Measurements from ENCODE around the gene SPTBN1.

The SPTBN1 gene

DNA sequence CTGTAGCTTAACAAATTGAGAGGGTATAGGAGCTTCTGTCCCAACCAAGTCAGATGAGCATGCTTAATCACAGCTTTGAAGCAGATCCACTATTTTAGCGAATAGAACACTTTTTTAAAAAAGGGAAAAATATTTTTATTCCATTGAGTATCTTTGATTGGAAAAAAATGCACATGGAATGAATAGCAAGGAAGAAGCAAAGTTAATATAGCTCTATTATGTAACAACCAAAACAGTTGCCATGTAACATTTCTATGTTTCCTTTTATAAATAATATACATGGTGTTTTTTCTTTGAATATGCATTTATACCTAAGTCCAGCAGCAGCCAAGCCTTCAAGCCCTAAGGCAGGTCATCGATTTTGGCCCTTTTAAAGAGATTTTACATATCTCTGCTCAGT is 21.4 kb upstream of the SPTBN1 start:
- DNase-seq: no peak

DNA sequence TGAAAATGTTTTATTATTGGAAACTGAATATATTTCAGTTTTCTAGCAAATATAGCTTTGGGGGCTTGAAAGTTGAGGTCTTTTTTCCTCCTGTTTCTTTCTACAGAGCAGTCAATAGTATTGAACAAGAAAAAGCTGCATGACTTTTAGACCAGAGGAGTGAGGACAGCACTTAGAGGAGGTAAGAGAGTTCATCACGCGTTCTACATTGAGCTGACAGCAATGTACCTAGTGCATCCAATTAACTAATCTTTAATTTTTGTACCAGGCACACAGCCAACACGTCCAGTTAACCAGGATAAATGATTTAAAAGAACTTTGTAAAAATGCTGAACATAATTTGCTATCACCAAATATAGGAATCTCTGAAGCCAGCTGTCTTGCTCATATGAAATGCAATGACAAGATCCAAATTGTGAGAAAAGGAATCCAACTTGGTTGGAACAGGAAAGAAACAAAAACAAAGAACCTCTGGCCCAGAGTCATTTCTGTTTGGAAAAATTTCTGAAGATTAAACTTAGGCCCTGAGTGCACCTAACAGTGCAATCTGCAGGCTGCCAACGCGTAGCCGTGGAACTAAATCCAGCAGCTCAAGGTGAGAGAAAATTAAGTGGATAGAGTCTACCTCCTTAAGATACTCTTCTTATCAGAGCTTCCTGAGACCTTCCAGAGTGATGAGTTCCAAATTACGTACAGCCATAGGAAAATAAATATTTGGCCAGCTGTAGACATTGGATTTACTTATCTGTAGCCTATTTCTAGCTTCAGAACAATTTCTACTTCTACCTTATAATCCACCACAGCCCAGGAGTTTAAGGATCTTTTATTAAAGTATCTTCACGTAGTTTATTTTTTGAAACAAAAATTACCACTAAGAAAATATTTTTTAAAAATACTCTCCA is 20.6 kb upstream of the SPTBN1 start:
- DNase-seq: no peak

DNA sequence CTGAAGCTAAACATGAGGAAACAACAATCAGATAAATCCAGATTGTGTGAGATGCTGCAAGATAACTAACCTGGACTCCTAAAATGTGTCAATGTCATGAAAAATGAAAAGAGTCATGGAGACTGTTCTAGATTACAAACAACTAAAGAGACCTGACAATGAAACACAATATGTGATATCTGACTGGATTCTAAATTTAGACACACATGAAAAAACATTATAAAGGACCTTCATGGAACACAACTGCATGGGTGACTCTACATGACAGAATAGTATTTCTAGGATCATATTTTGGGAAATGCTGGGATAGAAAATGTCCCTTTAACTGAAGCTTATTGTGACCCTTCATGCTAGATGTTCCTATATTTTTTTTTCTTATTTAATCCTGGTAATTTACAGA is 18.5 kb upstream of the SPTBN1 start:
- DNase-seq: no peak

DNA sequence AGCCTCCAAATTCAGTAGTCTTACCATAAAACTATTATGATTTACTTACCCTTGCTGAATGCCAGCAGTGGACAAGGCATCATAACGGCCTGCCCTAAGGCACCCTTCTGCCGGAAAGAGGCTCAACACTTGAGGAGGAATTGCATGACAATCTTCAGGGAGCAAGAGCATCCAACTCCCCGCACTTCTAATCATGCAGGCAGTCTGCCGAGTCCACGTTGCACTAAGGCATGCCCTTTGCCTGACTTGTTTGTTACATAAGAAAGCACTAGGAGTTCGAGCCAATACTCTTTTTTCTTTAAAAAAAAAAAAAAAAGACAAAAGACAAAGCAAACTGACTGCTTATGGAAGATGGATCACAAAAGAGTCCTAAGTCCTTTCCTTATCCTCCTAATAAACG is 17.9 kb upstream of the SPTBN1 start:
- DNase-seq: no peak

DNA sequence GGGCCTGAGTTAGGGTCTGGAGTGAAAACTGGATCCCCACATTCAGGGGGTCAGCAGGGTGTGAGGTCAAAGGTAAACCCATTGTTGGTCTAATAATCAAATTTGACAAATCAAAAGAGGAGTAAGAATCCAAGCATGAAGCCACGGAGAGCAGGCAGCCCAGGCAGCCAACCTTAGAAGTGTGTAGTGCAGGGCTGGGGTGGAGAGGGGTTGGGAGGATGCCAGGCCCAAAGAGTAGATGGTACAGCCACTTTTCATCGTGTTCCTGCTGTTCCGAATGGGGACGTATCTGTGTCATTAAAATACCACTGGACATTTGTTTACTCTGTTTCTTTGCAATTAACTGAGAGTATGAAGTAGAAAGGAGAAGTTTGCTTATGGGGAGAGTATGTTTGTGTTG is 16.5 kb upstream of the SPTBN1 start:
- DNase-seq: no peak

DNA sequence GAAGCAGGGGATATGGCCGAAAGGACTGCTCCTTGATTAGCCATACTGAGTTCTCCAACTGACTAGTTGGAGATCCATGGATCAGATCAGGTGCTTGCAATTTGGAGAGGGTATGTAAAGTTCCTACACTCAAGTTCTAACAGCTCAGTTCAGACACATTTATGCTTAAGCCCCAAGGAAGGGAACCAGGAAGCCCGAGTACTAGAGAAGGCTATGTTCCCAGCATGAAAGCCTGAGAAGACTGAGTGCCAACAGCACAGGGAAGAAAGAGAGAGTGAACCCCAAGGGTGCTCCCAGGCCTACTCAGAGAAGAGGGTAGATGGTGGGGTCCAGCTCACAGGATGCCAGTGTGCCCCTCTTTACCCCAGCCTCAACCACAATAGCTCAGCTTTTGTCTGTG is 16.1 kb upstream of the SPTBN1 start:
- DNase-seq: no peak

DNA sequence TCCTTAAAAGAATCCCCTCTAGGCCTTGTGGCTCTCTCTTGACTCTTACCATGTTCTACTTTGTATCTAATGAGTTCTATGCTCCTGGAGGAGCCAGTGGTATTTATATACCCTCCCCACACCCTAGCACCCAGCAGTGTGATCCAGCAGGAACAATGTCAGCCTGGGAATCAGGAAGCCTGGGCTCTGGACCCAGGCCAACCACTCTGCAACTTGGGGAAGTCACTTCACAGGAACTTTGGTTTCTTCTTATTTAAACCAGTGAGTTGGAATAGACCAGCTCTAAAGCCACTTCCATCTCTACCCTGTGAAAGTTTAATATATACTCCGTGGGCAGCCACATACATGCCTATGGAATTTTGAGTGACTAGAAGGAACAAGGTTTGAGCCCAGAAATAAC is 11.6 kb upstream of the SPTBN1 start:
- DNase-seq: no peak

DNA sequence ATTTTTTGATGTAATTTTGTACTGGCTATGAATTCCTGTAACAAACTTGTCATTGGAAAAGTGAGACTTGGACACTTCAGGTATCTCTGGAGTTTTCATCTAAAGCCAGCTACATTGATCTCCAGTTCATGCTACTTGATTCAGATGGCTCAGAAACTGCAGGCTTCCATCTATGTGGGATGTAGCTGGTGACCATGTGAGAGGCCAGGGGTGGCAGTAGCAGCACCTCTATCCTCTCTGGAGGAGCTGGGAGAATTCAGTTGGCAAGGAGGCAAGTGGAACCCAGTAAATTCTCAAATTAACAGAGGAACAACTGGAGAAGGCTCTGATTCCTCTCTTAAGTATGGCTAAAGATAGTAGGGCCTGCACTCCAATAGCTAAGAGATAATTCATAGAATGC is 10.0 kb upstream of the SPTBN1 start:
- no peak for DNase-seq

DNA sequence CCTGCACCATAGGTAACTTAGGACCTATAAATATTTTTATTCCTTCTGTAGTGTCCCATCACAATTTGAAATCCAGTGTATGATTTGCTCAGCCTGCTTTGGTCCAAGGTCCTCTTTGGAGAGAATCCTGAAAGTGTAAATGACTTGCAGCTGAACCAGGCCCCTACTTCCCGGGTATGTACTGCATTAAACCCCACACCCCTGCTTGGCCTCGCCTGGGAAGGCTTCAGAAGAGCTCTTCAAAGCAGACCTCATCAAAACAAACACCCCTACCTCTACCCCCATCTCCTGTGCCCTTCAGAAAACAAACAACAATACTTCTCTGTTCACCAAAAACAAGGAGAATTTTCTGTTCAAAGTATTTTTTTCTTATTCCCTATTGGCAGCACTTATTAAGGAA is 9.5 kb upstream of the SPTBN1 start:
- no peak for DNase-seq

DNA sequence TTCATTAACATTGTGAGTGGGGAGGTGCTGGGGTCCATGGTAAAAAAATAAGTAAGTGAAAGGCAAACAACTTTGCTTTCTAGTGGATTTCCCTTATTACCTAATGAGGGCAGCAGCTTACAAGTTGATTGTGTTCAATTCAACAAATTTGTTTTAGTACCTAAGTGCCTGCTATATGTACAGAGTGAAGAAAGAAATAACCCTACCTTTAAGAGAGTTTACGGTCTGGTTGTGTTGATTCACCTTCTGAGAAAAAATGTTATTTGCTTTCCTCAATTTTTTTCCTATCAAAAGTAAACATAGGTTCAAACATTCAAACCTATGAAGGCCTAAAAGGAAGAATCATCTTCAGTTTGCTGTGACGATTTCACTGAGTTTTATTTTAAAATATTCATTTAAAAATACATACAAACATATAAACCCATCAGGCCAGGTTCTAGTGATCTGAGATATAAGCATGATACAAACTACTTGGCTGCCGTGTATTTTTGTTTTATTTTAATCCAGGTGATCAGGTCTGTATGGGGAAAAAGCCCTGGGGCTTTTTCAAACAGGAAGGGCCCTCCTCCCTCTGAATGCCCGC is 1.5 kb upstream of the SPTBN1 start:
- DNase-seq: no peak

DNA sequence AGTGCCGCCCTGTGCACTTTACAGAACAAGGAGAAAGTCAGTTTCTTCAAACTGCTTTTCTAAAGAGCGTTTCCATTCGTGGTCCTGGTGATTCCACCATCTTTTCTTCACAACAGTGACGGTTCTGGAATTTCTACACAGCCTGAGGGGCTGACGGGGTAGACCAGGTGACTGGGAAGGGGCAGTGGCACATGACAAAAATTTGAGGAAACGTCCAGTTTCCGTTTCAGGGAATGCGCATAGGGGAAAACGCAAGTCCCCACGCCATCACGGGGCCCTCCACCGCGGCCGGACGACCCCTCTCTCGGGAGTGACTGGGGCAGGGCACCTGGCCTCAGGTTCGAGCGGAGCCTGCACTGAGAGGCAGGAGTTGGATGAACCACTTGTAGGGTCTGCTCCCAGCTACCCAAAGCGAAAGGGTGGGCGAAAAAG is 980 bp upstream of the SPTBN1 start:
- no peak for DNase-seq

DNA sequence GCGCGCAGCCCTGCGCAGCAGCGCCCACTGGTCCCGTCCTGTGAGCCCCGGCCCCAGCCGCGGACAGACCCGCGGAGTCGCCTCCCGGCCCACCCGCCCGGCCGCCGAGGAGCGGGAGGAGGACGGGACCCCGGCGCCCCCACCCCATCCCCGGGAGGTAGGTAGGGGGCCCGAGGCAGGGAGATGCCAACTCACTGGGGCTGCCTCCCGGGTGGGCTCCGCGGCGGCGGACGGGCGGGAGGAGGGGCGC is 160 bp downstream of the SPTBN1 start:
- no peak for DNase-seq

DNA sequence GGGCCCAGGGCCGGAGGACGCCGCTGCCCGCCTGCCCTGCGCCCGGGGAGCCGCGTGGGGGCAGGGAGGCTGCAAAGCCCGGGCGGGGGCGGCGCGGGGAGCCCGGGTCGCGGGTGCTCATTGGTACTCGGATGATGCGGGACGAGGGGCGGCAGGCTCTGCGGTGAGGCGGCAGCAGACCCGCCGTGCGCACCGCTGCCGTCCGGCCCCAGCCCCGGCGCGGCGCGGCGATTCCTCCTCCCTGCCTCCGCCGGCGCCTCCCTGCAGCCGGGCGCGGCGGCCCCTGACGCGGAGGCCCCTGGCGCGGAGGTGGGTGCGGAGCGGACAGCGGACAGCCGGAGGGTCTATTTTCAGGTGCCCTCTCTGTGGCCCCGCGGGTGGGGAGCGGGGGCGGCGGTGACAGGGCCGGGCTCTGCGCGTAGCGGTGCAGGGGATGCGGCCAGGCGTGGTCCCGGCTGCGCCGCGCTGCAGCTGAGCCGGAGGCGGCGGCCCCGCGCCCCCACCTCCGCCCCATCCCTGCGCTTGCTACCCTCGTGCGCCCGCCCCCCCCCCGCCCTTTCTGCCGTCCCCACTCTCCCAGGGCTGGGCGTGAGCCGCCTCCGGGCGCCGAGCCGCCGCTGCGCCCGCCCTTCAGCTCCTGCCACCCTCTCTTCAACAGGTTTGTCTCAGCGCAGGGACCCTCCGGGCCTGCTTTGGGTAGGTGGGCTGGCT is 640 bp downstream of the SPTBN1 start:
- no peak for DNase-seq

DNA sequence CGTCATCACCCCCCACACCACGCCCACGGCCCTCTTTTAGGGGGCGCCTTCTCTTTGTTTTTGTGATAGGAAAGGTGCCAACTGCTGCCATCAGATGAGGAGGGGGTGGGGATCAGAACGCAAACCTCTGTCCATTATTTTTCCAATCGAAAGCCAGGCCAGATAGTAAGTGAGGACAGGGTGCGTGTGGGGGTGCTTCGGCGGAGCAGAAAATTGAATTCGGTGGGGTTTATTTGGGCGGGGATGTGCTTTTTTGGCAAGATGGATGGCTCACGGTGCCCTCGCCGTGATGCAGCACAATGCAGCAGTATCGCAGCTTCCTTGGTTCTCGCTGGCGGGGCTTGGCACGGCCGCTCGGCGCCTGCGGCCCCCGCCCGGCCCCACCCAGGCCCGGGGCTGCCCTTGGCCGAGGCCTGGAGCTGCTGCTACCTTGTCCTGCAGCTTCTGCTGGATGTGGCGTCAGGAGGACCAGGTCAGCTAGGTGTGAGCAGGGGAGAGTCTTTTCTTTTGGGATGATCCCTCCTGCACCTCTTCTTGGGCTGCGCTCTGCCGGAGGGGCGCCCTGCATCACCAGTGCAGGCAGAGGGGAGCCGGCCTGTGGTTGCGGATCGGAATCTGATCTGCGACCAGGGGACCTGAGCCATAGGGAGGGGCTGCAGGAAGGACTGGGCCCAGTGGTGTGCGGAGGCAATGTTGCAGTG is 1.3 kb downstream of the SPTBN1 start:
- DNase-seq: no peak

DNA sequence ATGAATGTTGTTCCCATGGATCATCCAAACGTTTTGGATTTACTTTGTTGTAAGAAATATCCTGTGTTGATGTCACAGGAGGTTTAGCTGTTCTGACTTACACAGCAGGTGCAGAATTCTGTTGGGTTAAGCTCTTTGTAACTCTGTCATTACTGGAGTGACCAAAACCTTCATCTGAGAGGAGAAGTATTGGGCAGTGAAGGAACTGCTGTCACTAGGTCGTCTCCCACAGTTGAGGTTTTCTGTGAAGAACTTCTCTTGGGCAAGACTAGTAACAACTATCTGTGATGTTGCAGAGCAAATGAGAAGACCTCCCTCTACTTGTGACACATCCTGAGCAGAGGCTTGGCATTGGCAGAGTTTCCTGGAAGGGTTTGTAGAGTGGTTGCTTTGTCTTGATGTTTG is 2.9 kb downstream of the SPTBN1 start:
- DNase-seq: peak; percentile 18

DNA sequence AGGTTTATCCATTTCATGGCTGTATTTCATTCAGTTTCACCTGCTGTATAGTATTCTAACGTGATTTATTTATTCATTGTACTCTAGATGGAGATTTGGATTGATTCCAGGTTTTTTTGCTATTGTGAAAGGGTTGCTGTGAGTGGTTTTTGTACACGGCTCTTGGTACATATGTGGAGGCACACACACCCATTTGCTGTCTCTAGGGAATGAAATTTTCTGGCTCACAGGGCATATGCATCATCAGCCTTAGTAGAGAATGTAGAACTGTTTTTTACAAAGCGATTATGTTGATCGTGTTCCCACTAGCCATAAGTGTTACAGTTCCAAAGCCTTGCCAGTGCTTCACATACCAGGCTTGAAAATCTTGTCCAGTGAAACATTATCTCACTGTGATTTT is 5.1 kb downstream of the SPTBN1 start:
- no peak for DNase-seq

DNA sequence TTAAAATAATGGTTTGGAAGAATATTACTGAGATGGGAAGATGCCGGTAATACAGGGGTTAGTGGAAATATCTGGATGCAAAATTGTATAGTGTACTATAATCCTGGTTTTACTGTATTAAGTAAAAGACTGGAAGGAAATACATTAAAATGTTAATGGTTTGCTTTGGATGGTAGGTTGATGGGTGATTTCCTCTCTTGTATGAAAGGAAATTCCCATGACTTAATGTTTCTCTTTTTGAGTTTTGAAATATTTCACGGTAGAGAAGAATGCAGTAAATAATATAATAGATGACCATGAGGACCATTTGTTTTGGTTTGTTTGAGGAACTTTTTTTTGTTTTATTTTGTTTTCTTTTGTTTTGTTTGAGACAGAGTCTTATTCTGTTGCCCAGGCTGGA is 8.2 kb downstream of the SPTBN1 start:
- no peak for DNase-seq

DNA sequence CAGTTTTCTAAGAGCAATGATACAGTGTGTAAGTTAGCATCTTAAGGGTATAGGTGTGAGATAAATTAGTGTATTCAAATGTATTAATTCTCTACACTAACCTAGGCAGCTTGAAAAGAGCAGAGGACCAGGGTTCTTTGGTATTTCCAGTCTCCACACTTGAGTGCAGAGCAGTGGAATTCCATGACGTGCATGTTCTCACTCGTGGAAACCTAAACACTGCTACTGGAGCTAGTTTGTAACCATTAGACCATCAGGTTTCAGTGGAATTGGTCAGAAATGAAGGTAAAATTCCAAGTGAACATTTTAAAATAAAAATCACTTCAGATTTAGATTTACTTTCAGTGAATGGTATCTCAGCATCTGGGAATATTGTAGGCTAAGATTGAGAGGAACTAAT is 9.0 kb downstream of the SPTBN1 start:
- DNase-seq: no peak

DNA sequence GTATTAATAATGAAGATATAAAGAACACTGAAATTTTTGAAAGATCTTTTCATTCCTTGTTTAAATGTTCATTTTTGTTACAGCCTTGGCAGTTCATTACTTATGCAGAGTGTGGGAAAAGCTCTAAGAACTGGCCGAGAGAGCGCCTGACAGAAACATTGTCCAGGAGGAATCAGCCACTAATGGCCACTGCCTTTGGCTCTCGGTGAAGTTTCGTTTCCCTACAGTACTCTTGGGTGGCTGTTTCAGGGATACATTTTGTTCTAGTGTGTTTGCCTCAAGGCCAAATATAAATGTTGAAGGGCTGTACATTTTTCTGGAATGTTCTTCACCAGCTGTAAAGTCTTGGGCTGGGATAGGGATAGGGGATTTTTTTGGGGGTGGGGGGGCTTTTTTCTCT is 10.7 kb downstream of the SPTBN1 start:
- no peak for DNase-seq

DNA sequence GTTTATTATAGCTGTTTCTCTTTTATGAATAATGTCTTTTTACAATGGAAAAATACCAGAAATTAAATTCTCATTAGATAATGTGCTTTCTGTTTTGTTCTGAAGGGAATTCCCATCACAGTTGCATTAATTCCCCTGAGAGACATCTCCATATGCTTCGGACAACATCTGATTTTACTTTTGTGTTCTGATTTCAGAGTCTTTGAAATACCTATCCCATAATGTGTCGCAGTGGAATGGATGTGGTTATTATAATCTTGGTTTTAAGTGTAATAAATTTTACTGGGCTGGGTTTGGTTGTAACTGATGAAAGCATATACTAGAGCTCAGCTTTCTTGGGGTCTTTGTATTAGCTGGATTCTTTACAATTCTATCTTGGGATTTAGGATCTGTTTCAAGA is 12.5 kb downstream of the SPTBN1 start:
- no peak for DNase-seq

DNA sequence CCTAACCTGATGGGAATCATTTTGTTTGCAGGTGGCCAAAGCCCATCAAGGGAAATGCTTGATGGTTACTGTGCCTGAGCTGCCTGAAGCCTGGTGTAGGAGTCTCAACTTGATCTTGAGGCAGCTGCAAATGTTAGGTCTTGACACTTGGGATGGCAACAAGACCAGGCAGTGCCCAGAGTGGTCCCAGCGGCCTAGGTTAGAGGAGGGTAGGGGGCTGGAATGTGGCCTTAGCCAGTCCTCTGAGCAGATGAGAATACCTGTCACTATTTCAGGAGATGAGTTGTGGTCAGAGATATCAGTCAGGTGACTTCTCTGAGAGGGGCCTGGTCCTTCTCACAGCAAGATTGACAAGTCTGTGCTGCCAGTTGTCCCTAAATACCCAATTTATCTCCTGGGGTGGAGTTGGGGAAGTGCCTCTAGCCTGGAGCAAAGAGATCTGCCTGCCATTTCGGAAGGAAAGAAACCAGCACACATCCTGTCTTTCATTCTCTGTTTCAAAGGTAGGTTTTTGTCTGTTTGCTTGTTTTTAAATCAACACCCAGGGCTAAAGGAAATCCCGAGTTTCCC is 13.4 kb downstream of the SPTBN1 start:
- no peak for DNase-seq

DNA sequence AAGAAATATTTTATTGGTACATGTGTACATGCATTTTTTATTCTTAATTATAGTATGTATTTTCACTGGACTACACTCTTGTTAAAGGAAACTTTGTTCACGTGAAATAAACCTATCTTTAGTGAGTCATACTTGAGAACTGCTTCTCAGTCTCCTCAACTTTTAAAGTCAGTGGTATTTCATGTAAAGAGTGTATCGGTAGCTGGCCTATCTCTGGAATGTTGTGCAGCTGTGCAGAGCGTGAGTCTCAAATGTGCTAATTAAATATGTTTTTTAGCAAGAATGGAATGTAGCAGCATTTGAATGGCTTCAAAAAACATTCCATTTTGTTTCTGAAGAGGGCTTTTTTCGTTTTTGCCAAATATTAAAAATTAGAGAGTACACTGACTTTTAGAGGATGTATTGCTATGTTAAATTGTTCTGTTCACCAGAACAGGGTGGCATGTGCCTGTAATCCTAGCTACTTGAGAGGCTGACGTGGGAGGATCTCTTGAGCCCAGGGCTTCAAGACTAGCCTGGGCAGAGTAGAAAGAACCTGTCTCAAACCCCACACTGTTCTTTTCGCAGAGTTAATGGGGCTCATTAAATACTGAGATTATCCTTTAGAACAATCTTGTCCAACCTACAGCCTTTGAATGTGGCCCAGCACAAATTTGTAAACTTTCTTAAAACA is 14.3 kb downstream of the SPTBN1 start:
- no peak for DNase-seq

DNA sequence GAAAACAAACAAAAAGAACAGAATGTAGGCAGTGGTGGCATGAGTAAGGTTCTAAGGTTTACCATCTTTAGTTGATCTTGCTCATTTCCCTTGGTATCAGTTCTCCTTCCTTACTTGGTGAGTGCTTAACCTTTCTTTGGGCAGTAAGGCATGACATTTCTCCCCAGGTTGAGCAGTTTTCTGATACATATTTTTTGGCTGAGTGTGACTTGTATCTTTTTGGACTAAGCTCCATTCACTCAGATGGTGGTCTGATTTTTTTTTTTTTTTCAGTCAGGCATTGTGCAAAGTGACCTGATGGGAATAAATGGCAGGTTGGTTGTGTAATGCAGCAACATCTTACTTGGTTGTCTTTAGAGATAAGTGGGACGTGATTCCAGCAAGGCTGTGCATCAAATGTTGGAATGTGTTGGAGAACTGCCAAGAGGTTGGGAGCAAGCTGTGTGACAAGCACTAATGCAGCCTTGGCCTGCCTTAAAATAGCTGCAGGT is 15.1 kb downstream of the SPTBN1 start:
- peak; percentile 88 for DNase-seq
